Left cardiac atrium (tissue), 4 donors: Measurements from ENCODE around the gene NHSL1. TPM values are rescaled to one million over a fixed set of nuclear protein-coding genes. Genes with fewer than 3 reads are reported as not detected.
A peak's percentile ranks its signal among the peaks of the same experiment; 100 is the strongest.
"Not testable (repeated sequence)": the region's sequence is repeated elsewhere in the genome, so short reads cannot be mapped to it uniquely, and the experiment has no call there.

Experiments used
- ATAC-seq, 2 donors: fragments of 200-7000 bp; cut with Tn5 transposase; one replicate each; pipeline ENCODE4 v1.9.1; 2020; ENCODE audit warnings: mild to moderate bottlenecking in 2 of 2, moderate library complexity in 2 of 2
- DNase-seq: peaks from one replicate; pipeline ENCODE4 v3.0.0-alpha.2; 2020
- intact Hi-C, 2 donors: fragments of 100-400 bp; cut with DNase I; formaldehyde crosslinking; loops; one replicate each; pipeline versions ENCODE4 v1.14.1 to v1.15.1; 2022 to 2023
- total RNA-seq, 2 donors: library from RNA; stranded (reverse); fragmentation: NEBNext Ultra II Directional; extraction: Animal tissue kit (Norgen Biotek cat#: 25700); gene quantifications; one replicate each; pipeline ENCODE4 v1.2.1, GENCODE V29; 2021
- donor health status: DM: no; HTN: yes; CAD: no.
- donor health status: DM: no; HTN: yes; CAD: no; lungs with severe emphysema.
- donor health status: DM: yes; HTN: yes; CAD: no.
- donor health status: Dilated cardiomyopathy.

Gene NHSL1
- total RNA-seq, 2 donors from 2014 or later, result 32.1 to 45.1 TPM

DNA sequence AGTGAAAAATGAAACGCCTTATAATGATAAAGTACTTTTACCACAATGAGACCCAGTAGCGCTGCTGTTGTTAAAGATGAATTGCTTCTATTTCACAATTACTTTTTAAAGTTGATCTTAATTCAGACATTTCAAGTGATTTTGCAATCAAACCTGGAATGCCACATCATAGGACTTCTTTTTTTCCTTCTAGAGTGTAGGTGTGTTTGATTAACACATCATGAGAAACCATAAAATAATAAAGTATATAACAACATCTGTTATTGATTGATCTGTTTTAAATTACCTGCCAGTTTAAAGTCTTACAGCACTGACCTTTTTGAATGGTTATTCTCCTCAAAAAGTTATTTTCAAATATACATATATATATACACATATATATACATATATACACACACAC, 56.6 kb downstream of the NHSL1 start:
- ATAC-seq, result no peak
- intact Hi-C loops, result no loop called here
- no peak for DNase-seq

- ATAC-seq (peak in 1 of 2 donors; percentile 5), DNase-seq (no peak)
- intact Hi-C loops, result no loop called here
Observed at GRCh38 chr6:138441965-138442364, 57.3 kb downstream of the NHSL1 start.

GRCh38 chr6:138440758-138441357, 58.4 kb downstream of the NHSL1 start:
- intact Hi-C loops, result no loop called here
- DNase-seq (no peak), ATAC-seq (no peak)

DNA sequence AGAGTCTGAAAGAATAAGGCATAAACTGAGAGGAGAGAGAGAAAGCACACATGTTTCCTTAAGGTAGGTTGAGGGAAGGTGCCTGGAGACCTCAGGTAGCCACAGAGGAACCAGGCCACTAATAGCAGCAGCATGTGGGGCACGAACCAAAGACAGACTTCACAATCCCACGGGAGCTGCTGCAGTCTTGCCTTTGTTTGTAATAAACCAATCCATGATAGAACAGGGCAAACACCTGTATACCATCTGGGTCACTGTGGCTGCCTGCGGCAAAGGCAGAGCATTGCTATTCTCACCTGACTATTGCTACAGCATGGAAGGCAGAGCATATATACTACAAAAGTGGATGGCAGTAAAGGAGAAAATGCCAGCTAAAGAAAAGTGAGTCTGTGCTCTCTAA, 59.0 kb downstream of the NHSL1 start:
- intact Hi-C loops, result no loop called here
- DNase-seq (no peak), ATAC-seq (no peak)

- no peak for ATAC-seq
- intact Hi-C loops, result loop anchor here (10.0 kb wide), 2 partner anchors 45 to 145 kb away; no protein-coding TSS in a partner anchor
- DNase-seq, result no peak
Observed at GRCh38 chr6:138439546-138439945, 59.7 kb downstream of the NHSL1 start.

DNA sequence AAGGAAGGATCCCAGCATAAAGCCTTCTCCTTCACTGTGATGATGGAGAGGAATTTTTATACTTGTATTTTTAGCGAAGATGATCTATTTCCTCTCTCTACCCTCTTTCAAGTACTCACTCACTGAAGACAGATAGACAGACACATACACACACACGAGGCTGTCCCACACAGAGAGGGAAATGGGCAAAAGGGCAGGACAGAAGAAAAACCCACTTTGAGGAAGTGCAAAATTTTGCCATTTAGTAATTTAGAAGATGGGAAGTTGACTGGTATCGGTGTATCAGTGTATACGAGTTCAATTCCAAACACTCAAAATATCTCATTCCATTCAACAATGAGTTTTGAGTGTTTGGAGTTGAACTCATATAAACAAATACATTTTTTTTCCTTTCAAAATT, 64.4 kb downstream of the NHSL1 start:
- ATAC-seq (no peak), DNase-seq (no peak)
- intact Hi-C loops, result loop anchor here (10.0 kb wide), 2 partner anchors 50 to 150 kb away; no protein-coding TSS in a partner anchor

GRCh38 chr6:138434096-138434495, 65.2 kb downstream of the NHSL1 start:
- no peak for DNase-seq
- intact Hi-C loops, result loop anchor here (10.0 kb wide), 2 partner anchors 51 to 151 kb away; no protein-coding TSS in a partner anchor
- no peak for ATAC-seq

DNA sequence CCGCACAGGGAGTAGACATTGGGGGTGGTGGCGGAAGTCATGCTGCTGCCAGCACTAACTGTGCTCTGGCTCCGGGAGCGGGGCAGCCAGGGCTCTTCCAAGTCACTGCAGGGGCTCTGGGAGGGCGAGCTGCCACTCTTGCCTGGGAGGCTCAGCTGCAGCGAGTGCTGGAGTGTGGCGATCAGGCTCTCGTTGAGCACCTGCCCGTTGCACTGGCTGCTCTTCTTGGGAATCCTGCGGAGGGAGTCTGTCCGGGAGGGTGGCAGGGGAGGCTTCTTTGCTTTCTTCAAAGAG, 67.3 kb downstream of the NHSL1 start:
- intact Hi-C loops, result loop anchor here (10.0 kb wide), 2 partner anchors 53 to 153 kb away; no protein-coding TSS in a partner anchor
- DNase-seq (no peak), ATAC-seq (no peak)

GRCh38 chr6:138431256-138432062, 67.8 kb downstream of the NHSL1 start:
- peak in 1 of 2 donors; percentile 10 for ATAC-seq
- no peak for DNase-seq
- intact Hi-C loops, result loop anchor here (10.0 kb wide), 2 partner anchors 53 to 153 kb away; no protein-coding TSS in a partner anchor

DNA sequence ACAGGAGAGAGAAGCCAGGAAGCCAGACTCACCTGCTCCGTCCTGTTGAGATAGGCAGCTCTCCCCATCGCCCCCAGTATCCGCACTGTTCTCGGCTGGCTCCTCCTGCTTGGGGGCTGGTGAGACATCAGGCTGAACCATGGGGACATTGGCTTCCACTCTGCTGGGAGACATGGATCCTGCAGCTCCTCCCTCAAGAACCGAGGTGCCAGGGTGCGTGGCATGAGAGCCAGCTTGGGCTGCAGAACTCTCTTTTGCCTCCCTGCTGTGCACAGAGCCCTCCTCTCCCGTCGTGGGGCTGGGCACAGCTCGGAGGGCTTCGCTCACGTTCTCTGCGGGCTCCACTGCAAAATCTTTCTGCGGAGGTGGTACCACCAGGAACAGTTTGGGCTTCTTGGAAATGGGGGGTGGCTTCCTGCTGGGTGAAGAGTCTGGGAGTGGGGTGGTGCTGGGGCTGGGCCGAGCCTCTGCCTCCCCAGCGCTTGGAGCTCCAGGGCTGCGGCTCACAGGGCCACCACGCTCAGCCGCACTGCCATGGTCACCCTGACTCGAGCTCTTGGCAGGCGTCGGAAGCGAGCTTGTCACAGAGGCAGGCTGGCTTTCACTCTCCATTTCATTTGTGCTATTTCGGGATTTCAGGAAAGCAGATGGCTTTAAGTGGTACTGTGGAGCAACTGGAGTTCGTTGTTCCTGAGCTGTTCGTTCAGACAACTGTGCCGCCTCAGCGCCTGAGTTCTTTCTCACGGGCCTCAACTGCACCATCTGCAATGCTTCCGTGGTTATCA, 68.7 kb downstream of the NHSL1 start:
- intact Hi-C loops, result loop anchor here (1.0 to 10.0 kb wide), 3 partner anchors 54 to 159 kb away; no protein-coding TSS in a partner anchor
- DNase-seq (no peak), ATAC-seq (peak; percentile 76 to 82)

GRCh38 chr6:138429761-138430160, 69.5 kb downstream of the NHSL1 start:
- intact Hi-C loops, result loop anchor here (1.0 to 10.0 kb wide), 6 partner anchors 55 to 338 kb away; no protein-coding TSS in a partner anchor
- DNase-seq, result no peak
- ATAC-seq, result no peak

DNA sequence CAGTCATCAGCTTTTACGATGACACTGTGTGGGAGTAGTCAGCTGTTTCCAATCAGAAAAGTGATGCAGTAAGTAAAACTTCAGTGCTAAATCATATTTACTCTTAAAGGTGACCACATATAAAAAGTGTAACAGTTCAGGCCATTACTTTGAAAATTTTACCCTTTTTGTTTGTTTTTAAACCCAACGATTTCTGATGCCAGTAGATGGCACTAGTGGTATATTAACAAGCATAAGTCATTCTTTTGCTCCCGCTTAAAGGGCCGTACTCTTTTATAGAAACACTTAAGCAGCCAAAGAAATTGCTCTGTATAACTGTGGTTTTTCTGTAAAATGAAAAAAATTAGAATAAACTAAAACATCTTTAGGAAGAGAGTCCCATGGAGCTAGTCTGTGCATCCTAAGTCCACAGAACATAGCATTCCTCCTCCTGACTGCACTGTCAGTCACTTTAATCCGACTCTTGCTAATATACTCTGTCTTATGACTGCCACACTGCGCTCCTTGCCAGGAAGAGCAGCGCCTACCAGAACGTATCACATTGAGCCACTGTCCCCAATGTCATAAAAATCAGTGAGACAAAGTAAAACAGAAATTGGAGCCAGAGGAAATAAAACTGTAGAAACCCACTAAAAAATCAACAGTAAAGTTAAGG, 70.2 kb downstream of the NHSL1 start:
- intact Hi-C loops, result loop anchor here (5.0 to 10.0 kb wide), 3 partner anchors 78 to 338 kb away; no protein-coding TSS in a partner anchor
- peak; percentile 32 to 40 for ATAC-seq
- no peak for DNase-seq

DNA sequence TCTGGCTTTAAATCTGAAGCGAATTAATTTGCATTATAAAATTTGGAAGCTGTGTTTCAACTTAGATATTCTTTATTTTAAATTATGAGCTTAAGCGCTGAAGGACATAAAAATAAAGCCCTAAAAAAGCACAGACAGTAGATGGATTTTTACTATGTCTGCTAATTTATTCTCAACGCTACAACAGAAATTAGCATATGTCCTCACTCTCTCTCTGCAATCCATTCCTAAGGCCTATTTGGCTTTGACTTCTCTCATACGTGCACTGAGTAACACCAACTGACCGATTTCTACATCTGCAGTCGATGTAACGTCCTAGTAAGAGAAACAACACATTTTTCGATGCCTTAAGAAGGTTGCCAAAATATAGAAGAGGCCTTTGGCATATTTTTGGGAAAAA, 71.6 kb downstream of the NHSL1 start:
- DNase-seq (no peak), ATAC-seq (no peak)
- intact Hi-C loops, result loop anchor here (5.0 to 10.0 kb wide), 3 partner anchors 80 to 340 kb away; no protein-coding TSS in a partner anchor

- ATAC-seq (no peak), DNase-seq (no peak)
- intact Hi-C loops, result loop anchor here (5.0 to 10.0 kb wide), 3 partner anchors 81 to 341 kb away; no protein-coding TSS in a partner anchor
Observed at GRCh38 chr6:138426500-138427123, 72.7 kb downstream of the NHSL1 start.

- intact Hi-C loops, result loop anchor here (5.0 to 10.0 kb wide), 3 partner anchors 82 to 342 kb away; no protein-coding TSS in a partner anchor
- DNase-seq, ATAC-seq: not testable (repeated sequence)
Observed at GRCh38 chr6:138425256-138425655, 74.0 kb downstream of the NHSL1 start.

DNA sequence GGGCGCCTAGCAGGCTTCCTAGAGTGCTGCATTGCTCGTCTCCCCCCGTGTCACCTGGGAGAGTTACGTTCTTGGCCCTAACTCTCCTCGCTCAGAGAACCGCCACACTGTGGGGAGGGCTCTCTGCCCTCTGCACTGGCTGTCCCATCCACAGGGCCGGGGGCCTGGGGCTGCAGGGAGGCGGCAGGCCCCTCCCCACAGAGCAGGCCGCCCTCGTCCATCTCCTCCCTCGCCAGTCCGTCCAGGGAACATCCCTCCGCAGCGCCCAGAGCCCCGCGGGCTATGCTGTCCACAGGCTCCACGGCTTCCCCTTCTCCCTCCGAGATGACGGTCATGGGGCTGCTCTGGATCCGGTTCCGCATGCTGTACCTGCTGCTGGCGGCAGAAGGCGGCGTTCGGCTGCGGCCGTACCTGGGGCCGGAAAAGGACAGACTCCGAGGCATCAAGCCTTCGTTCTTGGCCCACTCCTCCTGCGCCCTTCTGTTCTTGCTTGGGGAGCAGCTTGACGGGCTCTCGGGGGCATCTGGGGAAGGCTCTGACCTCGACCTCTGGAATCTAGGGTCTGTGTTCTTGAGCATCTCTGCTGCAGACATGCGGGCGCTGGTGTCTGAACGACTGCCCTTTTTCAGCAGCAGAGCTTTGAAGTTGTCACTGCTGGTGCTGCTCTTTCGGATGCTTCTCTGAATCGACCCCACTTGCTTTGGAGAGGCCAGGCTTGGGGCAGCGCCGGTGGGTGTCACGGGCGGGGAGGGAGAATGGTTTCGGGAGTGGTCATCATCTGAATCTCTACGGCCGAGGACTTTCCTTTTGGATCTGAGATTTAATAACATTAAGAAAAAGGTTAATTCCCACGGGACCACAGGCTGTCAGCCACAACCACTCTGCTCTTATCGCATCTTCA, 75.0 kb downstream of the NHSL1 start:
- ATAC-seq, result no peak
- intact Hi-C loops, result loop anchor here in 1 of 2 donors (10.0 kb wide), 1 partner anchor 91 kb away; no protein-coding TSS in a partner anchor
- DNase-seq, result no peak

DNA sequence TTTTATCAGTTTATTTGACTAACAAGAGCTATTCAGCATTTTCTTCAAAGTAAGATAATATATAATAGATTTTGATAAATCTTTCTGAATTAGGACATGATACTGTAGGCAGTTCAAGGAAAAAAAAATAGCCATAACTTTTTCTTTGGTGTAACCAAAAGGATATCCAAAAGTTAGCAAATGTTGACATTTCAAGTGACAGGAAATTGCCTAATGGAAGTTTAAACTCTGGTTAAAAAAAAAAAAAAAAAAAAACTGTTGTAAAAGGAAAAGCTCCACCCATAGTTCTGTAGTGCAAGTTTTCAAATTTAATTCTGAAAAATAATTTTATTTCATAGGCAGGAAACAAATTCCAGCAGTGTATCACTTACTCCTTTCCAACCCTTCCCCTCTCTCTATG, 76.4 kb downstream of the NHSL1 start:
- DNase-seq, result no peak
- intact Hi-C loops, result loop anchor here in 1 of 2 donors (10.0 kb wide), 1 partner anchor 92 kb away; no protein-coding TSS in a partner anchor
- no peak for ATAC-seq
